Measurements from ENCODE around the gene SULT1B1. TPM values are rescaled to one million over a fixed set of nuclear protein-coding genes. Genes with fewer than 3 reads are reported as not detected.

Gene SULT1B1
- total and polyA plus RNA-seq, 2 experiments from 2014 or later = 10.7 to 53.8 TPM

GRCh38 chr4:69787879-69788278 is 27.5 kb upstream of the SULT1B1 start:
- H2AFZ ChIP-seq = no peak overlapping the region
- H3K36me3 ChIP-seq (replicated peaks; ENCODE audit: insufficient read depth, low read depth) = no peaks in the 10 kb centered on the region
- no peak overlapping the region for H3K4me2 ChIP-seq
- H3K9me3 ChIP-seq (ENCODE audit: low read depth) = no peaks in the 10 kb centered on the region
- no peaks in the 10 kb centered on the region for H3K27me3 ChIP-seq
- no peak overlapping the region for H3K4me3 ChIP-seq
- H3K79me2 ChIP-seq = no peaks in the 10 kb centered on the region
- H3K4me1 ChIP-seq (ENCODE audit: insufficient read depth) = no peaks in the 10 kb centered on the region
- H4K20me1 ChIP-seq (ENCODE audit: insufficient read depth, poor library complexity, severe bottlenecking) = no peaks in the 10 kb centered on the region
- no peak overlapping the region for H3K27ac ChIP-seq
- DNase-seq (ENCODE audit: low spot score) = no peak
- TF ChIP-seq EZH2phosphoT487 (IDR thresholded peaks at IDR 0.05; ENCODE audit: low read depth, severe bottlenecking, unreplicated experiment) = no peak
- no peak for TF ChIP-seq EZH2 (IDR thresholded peaks at IDR 0.05; ENCODE audit: borderline replicate concordance)
- TF ChIP-seq CTCF (IDR thresholded peaks at IDR 0.05; ENCODE audit: poor library complexity) = no peak
- no peaks in the 10 kb centered on the region for H3K9me2 ChIP-seq (replicated peaks; ENCODE audit: insufficient read depth)

GRCh38 chr4:69786547-69786946 is 26.1 kb upstream of the SULT1B1 start:
- no peak for DNase-seq (ENCODE audit: low spot score)
- H3K36me3 ChIP-seq (replicated peaks; ENCODE audit: insufficient read depth, low read depth) = no peaks in the 10 kb centered on the region
- H3K27me3 ChIP-seq = no peaks in the 10 kb centered on the region
- TF ChIP-seq EZH2 (IDR thresholded peaks at IDR 0.05; ENCODE audit: borderline replicate concordance) (no peak), CTCF (IDR thresholded peaks at IDR 0.05; ENCODE audit: poor library complexity) (no peak), EZH2phosphoT487 (IDR thresholded peaks at IDR 0.05; ENCODE audit: low read depth, severe bottlenecking, unreplicated experiment) (no peak)
- H3K4me1 ChIP-seq (ENCODE audit: insufficient read depth) = peaks cover under 1% of the 10 kb centered on the region
- H2AFZ ChIP-seq = no peak overlapping the region
- WGBS (ENCODE audit: low lambda C conversion rate, missing lambda C conversion rate) = 92% methylated on average over 1 of the region's 1 CpG
- H3K9me3 ChIP-seq (ENCODE audit: low read depth) = no peaks in the 10 kb centered on the region
- no peak overlapping the region for H3K4me2 ChIP-seq
- no peaks in the 10 kb centered on the region for H3K9me2 ChIP-seq (replicated peaks; ENCODE audit: insufficient read depth)
- no peaks in the 10 kb centered on the region for H3K79me2 ChIP-seq
- no peak overlapping the region for H3K4me3 ChIP-seq
- no peak overlapping the region for H3K27ac ChIP-seq
- H4K20me1 ChIP-seq (ENCODE audit: insufficient read depth, poor library complexity, severe bottlenecking) = no peaks in the 10 kb centered on the region

GRCh38 chr4:69785211-69785831 is 24.9 kb upstream of the SULT1B1 start:
- TF ChIP-seq CTCF (IDR thresholded peaks at IDR 0.05; ENCODE audit: poor library complexity) (no peak), EZH2phosphoT487 (IDR thresholded peaks at IDR 0.05; ENCODE audit: low read depth, severe bottlenecking, unreplicated experiment) (no peak), EZH2 (IDR thresholded peaks at IDR 0.05; ENCODE audit: borderline replicate concordance) (no peak)
- no peak overlapping the region for H3K4me3 ChIP-seq
- no peaks in the 10 kb centered on the region for H3K79me2 ChIP-seq
- H3K27me3 ChIP-seq = no peaks in the 10 kb centered on the region
- no peaks in the 10 kb centered on the region for H3K9me2 ChIP-seq (replicated peaks; ENCODE audit: insufficient read depth)
- DNase-seq (ENCODE audit: low spot score) = no peak
- no peak overlapping the region for H3K4me2 ChIP-seq
- H3K27ac ChIP-seq = no peak overlapping the region
- no peaks in the 10 kb centered on the region for H3K36me3 ChIP-seq (replicated peaks; ENCODE audit: insufficient read depth, low read depth)
- no peaks in the 10 kb centered on the region for H3K9me3 ChIP-seq (ENCODE audit: low read depth)
- H2AFZ ChIP-seq = no peak overlapping the region
- WGBS (ENCODE audit: low lambda C conversion rate, missing lambda C conversion rate) = 92% methylated on average over 1 of the region's 1 CpG
- no peaks in the 10 kb centered on the region for H4K20me1 ChIP-seq (ENCODE audit: insufficient read depth, poor library complexity, severe bottlenecking)
- H3K4me1 ChIP-seq (ENCODE audit: insufficient read depth) = peaks cover 6% of the 10 kb centered on the region

Measured in hepatocyte (in vitro differentiated cells).